NCI-H345 treated with DMSO at 0.1 percent for 48 hours (cell line): ENCODE measurements around the gene TOM1L2.
"Not testable (repeated sequence)": the region's sequence is repeated elsewhere in the genome, so short reads cannot be mapped to it uniquely, and the experiment has no call there.

Source experiments
- DNase-seq: peaks from one replicate; lab custom pipeline; 2025; ENCODE audit not compliant: unreplicated experiment; lab: John Stamatoyannopoulos, UW

The TOM1L2 gene

GRCh38 chr17:17926036-17926435 is 46.2 kb downstream of the TOM1L2 start:
- no peak for DNase-seq

GRCh38 chr17:17924857-17925250 is 47.3 kb downstream of the TOM1L2 start:
- DNase-seq = no peak

- DNase-seq = no peak
Measured at GRCh38 chr17:17924131-17924856, 47.9 kb downstream of the TOM1L2 start.

- no peak for DNase-seq
Measured at GRCh38 chr17:17922070-17922614, 50.1 kb downstream of the TOM1L2 start.

DNA sequence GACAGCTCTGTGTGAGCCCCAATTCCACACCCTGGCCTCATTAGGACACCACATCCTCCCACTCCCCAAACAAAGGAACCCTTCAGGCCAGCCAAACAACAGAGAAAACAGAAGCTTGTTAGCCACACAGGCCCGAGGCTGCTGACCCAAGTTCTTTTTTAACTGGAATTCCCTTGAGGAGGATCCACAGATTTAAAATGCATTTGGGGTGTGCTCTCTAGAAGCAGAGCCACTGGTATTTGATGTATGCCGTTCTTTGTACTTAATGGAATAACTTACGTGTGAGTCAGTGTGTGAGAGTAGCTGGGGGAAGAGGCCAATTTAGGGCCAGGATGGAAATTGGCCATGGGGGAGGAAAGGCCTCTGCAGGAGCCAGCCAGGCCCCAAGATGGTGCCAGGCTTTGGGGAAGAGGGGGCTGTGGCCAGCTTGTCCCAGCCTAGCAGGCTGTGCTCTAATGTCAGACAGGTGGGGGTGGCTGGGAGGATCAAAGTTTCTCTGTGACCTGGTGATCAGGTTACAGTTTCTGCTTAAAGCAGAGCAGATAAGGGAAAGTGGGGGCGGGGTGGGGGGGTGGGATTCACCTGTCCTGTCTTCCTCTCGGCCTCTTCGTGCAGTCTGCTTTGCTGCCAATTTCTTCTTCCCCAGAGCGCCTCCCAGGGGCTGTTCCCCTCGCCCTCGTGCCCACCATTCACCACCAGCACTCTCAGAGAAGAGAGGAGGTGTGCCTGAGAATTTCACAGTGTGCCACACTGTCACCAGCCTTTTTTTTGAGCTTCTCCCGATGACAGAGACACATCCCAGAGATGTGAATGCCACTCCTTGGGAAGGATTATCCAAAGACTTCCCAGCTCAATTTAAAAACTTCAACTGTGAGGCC is 50.8 kb downstream of the TOM1L2 start:
- no peak for DNase-seq

- peak; percentile 9 for DNase-seq
Measured at GRCh38 chr17:17919169-17920107, 52.8 kb downstream of the TOM1L2 start.

DNA sequence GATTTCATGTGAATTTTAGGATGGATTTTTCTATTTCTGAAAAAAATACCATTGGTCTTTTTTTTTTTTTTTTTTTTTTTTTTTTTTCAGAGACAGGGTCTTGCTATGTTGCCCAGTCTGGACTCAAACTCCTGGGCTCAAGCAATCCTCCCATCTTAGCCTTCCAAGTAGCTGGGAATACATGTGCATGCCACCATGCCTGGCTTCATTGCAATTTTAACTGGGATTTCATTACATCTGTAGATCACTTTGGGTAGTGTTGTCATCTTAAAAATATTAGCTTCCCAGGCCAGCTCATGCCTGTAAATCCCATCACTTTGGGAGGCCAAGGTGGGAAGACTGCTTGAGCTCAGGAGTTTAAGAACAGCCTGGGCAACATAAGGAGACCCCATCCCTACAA is 54.8 kb downstream of the TOM1L2 start:
- no peak for DNase-seq

DNA sequence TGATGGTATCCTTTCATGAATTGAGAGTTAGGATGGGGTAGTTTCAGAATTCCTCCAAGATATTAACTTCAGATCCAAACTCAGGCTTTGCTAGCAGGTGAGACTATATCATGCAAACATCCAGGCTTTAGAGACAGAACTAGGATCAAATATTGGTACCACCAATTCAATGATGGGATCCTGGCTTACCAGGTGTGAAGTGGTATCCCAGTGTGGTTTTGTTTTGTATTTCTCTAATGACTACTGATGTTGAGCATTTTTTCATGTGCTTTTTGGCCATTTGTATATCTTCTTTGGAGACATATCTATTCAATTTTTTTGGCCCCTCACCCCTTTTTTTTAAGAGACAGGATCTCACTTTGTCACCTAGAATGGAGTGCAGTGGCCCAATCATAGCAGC is 57.0 kb downstream of the TOM1L2 start:
- no peak for DNase-seq

DNA sequence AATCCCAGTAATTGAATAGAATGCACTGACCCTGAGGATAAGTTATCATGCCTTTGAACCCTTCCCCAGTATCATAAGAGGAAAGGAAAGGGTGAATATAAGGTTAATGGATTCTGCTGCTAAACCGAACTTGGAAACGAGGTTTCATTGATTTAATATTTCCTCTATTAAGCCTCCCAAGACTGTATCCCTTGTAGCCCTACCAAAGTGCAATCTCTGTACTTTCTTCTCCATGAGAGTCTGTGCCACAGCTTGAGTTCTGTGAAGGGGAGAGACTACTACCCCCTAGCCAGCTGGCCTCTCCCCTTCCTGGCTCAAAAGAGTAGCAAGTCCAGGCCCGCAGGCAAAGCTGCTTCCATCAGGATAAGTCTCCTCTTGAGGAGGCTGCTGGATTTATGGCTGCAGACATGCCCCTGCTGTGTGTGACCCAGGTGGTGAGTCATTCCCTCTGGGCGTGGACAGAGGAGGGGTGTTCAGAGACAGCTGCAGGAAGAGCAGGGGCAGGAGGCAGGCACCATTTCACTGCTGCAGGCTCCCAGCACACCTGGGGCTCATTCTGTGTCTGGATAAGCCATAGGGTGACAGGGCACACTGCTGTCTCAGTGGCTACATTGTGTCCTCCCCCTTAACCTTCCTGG is 58.4 kb downstream of the TOM1L2 start:
- DNase-seq = peak; percentile 76

DNA sequence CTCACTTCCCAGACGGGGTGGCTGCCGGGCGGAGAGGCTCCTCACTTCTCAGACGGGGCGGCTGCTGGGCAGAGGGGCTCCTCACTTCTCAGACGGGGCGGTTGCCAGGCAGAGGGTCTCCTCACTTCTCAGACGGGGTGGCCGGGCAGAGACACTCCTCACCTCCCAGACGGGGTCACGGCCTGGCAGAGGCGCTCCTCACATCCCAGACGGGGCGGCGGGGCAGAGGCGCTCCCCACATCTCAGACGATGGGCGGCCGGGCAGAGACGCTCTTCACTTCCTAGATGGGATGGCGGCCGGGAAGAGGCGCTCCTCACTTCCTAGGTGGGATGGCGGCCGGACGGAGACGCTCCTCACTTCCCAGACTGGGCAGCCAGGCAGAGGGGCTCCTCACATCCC is 59.9 kb downstream of the TOM1L2 start:
- DNase-seq = not testable (repeated sequence)

- no peak for DNase-seq
Measured at GRCh38 chr17:17911001-17911613, 61.1 kb downstream of the TOM1L2 start.

GRCh38 chr17:17910060-17910459 is 62.1 kb downstream of the TOM1L2 start:
- no peak for DNase-seq

DNA sequence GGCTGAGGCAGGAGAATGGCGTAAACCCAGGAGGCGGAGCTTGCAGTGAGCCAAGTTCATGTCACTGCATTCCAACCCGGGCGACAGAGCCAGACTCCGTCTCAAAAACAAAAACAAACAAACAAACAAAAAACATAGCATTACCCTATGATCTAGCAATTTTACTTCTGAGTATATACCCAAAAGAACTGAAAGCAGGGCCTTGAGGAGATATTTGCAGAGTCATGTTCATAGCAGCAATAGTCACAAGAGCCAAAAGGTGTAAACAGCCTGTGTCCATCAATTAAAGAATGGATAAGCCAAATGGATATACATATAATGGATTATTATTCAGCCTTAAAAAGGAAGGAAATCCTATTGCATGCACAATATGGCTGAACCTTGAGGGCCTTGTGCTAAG is 63.1 kb downstream of the TOM1L2 start:
- DNase-seq = no peak

- no peak for DNase-seq
Measured at GRCh38 chr17:17907469-17907868, 64.7 kb downstream of the TOM1L2 start.

DNA sequence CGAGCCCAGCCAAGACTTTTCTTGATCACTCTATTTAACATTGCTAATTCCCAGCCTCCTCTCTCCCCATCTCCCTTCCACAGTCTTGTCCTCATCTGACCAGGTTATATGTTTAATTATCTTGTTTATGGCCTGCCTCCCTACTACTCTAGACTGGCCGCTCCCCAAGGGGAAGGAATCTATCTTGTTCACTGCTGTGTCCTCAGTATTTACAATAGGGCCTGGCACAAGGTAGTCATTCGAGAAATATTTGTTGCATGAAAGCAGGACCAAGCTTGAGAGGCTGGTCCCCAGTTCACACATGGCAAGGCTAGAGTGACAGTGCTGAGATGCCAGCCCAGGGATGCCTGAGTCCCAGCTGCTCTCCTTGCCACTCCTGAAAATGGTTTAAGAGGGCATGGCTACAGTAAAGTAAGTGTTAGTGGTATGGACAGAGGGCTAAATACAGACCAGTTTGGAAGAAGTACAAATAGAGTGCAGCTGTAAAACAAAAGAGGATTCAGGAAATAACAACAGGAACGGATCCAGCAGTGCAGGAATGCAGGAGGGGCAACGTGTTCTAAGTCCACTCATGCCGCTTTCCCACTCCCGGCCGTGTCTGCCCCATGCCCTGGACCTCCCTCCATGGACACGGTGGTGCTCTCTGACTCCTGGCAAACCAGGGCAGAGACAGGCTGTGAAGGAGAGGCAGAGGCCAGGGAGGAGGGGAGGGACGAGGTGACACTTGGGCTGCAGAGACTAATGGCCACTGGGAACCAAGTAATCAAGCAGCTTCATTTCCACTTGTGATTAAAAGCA is 65.6 kb downstream of the TOM1L2 start:
- no peak for DNase-seq

DNA sequence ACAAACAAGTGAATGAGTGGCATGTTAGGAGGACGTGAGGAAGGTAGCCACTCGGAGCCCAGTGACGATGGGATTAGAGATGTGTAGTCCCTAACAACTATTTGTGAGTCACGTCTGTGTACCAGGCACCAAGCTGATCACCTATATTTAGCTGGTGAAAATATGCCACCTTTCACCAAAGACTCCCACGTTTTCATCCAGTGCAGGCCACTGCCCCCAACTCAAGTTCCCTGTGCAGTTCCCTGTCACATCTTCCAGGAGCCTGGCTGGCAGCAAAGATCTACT is 67.2 kb downstream of the TOM1L2 start:
- no peak for DNase-seq

- no peak for DNase-seq
Measured at GRCh38 chr17:17904166-17905035, 67.8 kb downstream of the TOM1L2 start.

- no peak for DNase-seq
Measured at GRCh38 chr17:17902877-17903276, 69.3 kb downstream of the TOM1L2 start.

- no peak for DNase-seq
Measured at GRCh38 chr17:17902376-17902775, 69.8 kb downstream of the TOM1L2 start.
